GM21381 (cell line): Measurements from ENCODE around the gene RHOG.

Source experiments
- ATAC-seq: cut with Tn5 transposase; IDR thresholded peaks from one replicate; pipeline ENCODE4 v1.9.1; 2021; ENCODE audit warnings: mild to moderate bottlenecking, moderate library complexity; ENCODE audit not compliant: unreplicated experiment

RHOG gene

DNA sequence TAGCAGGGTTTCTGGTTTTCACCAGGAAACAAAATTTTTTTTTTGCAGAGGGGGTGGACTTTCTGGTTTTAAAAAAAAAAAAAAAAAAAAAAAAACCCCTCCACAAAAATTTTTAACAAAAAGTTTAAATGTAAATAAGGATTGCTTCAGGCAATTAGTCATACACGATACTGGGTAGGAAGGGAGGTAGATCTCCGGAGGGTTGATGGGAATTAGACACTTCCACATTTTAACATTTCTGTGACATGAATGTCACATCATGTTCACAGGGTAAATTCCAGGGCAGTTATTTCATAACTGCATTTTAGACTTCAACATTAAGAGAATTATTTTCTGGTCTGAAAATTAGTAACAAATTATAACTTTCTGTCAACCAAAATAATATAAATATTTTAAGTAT lies 59.3 kb downstream of the RHOG start:
- no peak for ATAC-seq
